HepG2 (cell line): ENCODE measurements around the gene KRT24. TPM values are rescaled to one million over a fixed set of nuclear protein-coding genes. Genes with fewer than 3 reads are reported as not detected.

ENCODE experiments used
- ATAC-seq: fragments of 200-7000 bp; cut with Tn5 transposase; 3 replicates; pipeline ENCODE4 v1.9.1; 2020; ENCODE audit warnings: mild to moderate bottlenecking, moderate library complexity
- BruUV-seq: library from RNA; stranded (reverse); fragments of 400-500 nt; replicated peaks from 2 replicates; lab custom pipeline; 2021; lab: Mats Ljungman, UMichigan
- CTCF ChIA-PET: fragments of 300-600 bp; formaldehyde crosslinking; extraction: SDS; loops from one replicate; lab custom pipeline; 2021; ENCODE audit warnings: low total read pairs, inconsistent platforms, low intra/inter-chr PET ratio; lab: Yijun Ruan, JAX
- POLR2A ChIA-PET: fragments of 350-600 bp; sonication (Branson Sonifier 250); formaldehyde crosslinking; loops from one replicate; lab custom pipeline; 2020; ENCODE audit warnings: antibody characterized with exemption, inconsistent platforms; lab: Yijun Ruan, JAX
- DNase-seq: peaks from one replicate; pipeline ENCODE4 v3.0.0-alpha.2; 2015; ENCODE audit warnings: low spot score
- FAIRE-seq: peaks from 3 replicates; lab custom pipeline; 2011; peaks lifted over from hg19 to GRCh38; lab: Jason Lieb, UNC
- H2AFZ ChIP-seq: one replicate; pipeline ENCODE4 v1.6.1; 2011; ENCODE audit warnings: low read length, inconsistent platforms
- H3K27ac ChIP-seq: fragments of 300-600 bp; 3 replicates; pipeline ENCODE4 v1.8.0; 2011; ENCODE audit warnings: mixed run types, mild to moderate bottlenecking, mixed read lengths, low read length, inconsistent platforms; ENCODE audit not compliant: insufficient read depth; ENCODE audit errors: extremely low read length
- H3K27me3 ChIP-seq, 2 experiments: fragments of 200-600 bp in 1 of 2; 2 replicates in 1 of 2; 3 replicates in 1 of 2; pipeline versions ENCODE4 v1.6.0 to v1.8.0; 2011; ENCODE audit warnings: low read length in 2 of 2, mild to moderate bottlenecking in 2 of 2, moderate library complexity in 2 of 2, inconsistent platforms in 1 of 2; ENCODE audit not compliant: insufficient read depth in 2 of 2, control insufficient read depth in 1 of 2
- H3K36me3 ChIP-seq, 2 experiments: fragments of 200-600 bp in 1 of 2; replicated peaks in 1 of 2; 2 replicates in 1 of 2; 3 replicates in 1 of 2; pipeline versions ENCODE4 v1.5.1 to v1.8.0; 2011; ENCODE audit warnings: low read length in 2 of 2, inconsistent platforms in 1 of 2; ENCODE audit not compliant: insufficient read depth in 2 of 2, control insufficient read depth in 1 of 2
- H3K4me1 ChIP-seq: 2 replicates; pipeline ENCODE4 v1.5.1; 2012; ENCODE audit warnings: low read length, inconsistent platforms; ENCODE audit not compliant: insufficient read depth
- H3K4me2 ChIP-seq: 2 replicates; pipeline ENCODE4 v1.6.0; 2011; ENCODE audit warnings: low read depth, low read length, inconsistent platforms
- H3K4me3 ChIP-seq, 3 experiments: fragments of 200-600 bp in 1 of 3; sonication (generic), shearing (Covaris generic) in 1 of 3; replicated peaks in 1 of 3; 2 replicates each; pipeline ENCODE4 v1.5.1; 2011 to 2016; ENCODE audit warnings: low read length in 3 of 3, inconsistent platforms in 2 of 3, low read depth in 2 of 3, mild to moderate bottlenecking in 2 of 3, control low read depth in 1 of 3, mixed read lengths in 1 of 3; ENCODE audit not compliant: insufficient read depth in 1 of 3
- H3K79me2 ChIP-seq: one replicate; pipeline ENCODE4 v1.6.1; 2011; ENCODE audit warnings: low read length, inconsistent platforms; ENCODE audit not compliant: insufficient read depth
- H3K9ac ChIP-seq: 2 replicates; pipeline ENCODE4 v1.6.0; 2011; ENCODE audit warnings: mild to moderate bottlenecking, low read depth, low read length, inconsistent platforms; ENCODE audit not compliant: insufficient read depth
- H3K9me3 ChIP-seq: 2 replicates; pipeline ENCODE4 v1.5.1; 2012; ENCODE audit warnings: mild to moderate bottlenecking, low read length
- H4K20me1 ChIP-seq: 2 replicates; pipeline ENCODE4 v1.6.0; 2011; ENCODE audit warnings: inconsistent platforms, mild to moderate bottlenecking, low read length, moderate library complexity; ENCODE audit not compliant: insufficient read depth
- AHR ChIP-seq: IDR thresholded peaks from 2 replicates; pipeline ENCODE4 v1.6.1; 2018; ENCODE audit warnings: missing genetic modification reagents, missing compliant biosample characterization
- ARNTL ChIP-seq: sonication (generic); formaldehyde crosslinking; IDR thresholded peaks from 2 replicates; pipeline ENCODE4 v1.4.0; 2020; ENCODE audit warnings: mild to moderate bottlenecking, missing genetic modification reagents
- DR1 ChIP-seq: sonication (generic); formaldehyde crosslinking; IDR thresholded peaks from 2 replicates; pipeline ENCODE4 v1.8.0; 2021; ENCODE audit warnings: mild to moderate bottlenecking, missing genetic modification reagents, inconsistent platforms
- FOXA1 ChIP-seq, 2 experiments: fragments of 450-650 bp in 1 of 2; sonication (generic) in 1 of 2; formaldehyde crosslinking in 1 of 2; IDR thresholded peaks; 2 replicates each; pipeline versions ENCODE4 v1.4.0 to v1.6.1; 2016 to 2020; ENCODE audit warnings: missing genetic modification reagents in 1 of 2
- GABPB1 ChIP-seq: IDR thresholded peaks from 2 replicates; pipeline ENCODE4 v1.6.1; 2016; ENCODE audit warnings: mild to moderate bottlenecking, missing genetic modification reagents, moderate library complexity, missing compliant biosample characterization
- IRX3 ChIP-seq: sonication (generic); formaldehyde crosslinking; IDR thresholded peaks from 2 replicates; pipeline ENCODE4 v1.8.1; 2023; ENCODE audit warnings: mild to moderate bottlenecking, low read depth, missing genetic modification reagents, borderline replicate concordance
- JUND ChIP-seq: sonication (generic); formaldehyde crosslinking; IDR thresholded peaks from 2 replicates; pipeline ENCODE4 v1.8.0; 2022; ENCODE audit warnings: mild to moderate bottlenecking, missing genetic modification reagents
- PATZ1 ChIP-seq: sonication (generic); formaldehyde crosslinking; IDR thresholded peaks from 2 replicates; pipeline ENCODE4 v1.4.0; 2020; ENCODE audit warnings: missing genetic modification reagents
- RBM39 ChIP-seq: fragments of 200-400 bp; formaldehyde crosslinking; IDR thresholded peaks from one replicate; pipeline ENCODE4 v1.6.1; 2018; ENCODE audit warnings: antibody characterized with exemption, mild to moderate bottlenecking, low read depth, low read length; ENCODE audit not compliant: poor library complexity, severe bottlenecking
- SATB2 ChIP-seq: sonication (generic); formaldehyde crosslinking; IDR thresholded peaks from 2 replicates; pipeline ENCODE4 v1.5.0; 2020; ENCODE audit warnings: missing genetic modification reagents
- SIX4 ChIP-seq: sonication (generic); formaldehyde crosslinking; IDR thresholded peaks from 2 replicates; pipeline ENCODE4 v1.4.0; 2020; ENCODE audit warnings: missing genetic modification reagents
- SNRNP70 ChIP-seq: fragments of 200-400 bp; formaldehyde crosslinking; IDR thresholded peaks from 2 replicates; pipeline ENCODE4 v1.6.1; 2017; ENCODE audit warnings: mild to moderate bottlenecking, low read depth, low read length, moderate library complexity
- TBX2 ChIP-seq: sonication (generic); formaldehyde crosslinking; IDR thresholded peaks from 2 replicates; pipeline ENCODE4 v1.5.0; 2020; ENCODE audit warnings: missing genetic modification reagents, mild to moderate bottlenecking, borderline replicate concordance
- ZNF280B ChIP-seq: sonication (generic); formaldehyde crosslinking; IDR thresholded peaks from 2 replicates; pipeline ENCODE4 v1.5.0; 2020; ENCODE audit warnings: missing genetic modification reagents, mild to moderate bottlenecking, borderline replicate concordance
- ZNF281 ChIP-seq: sonication (generic); formaldehyde crosslinking; IDR thresholded peaks from 2 replicates; pipeline ENCODE4 v1.4.0; 2020; ENCODE audit warnings: missing genetic modification reagents, borderline replicate concordance
- ZNF644 ChIP-seq: IDR thresholded peaks from 2 replicates; pipeline ENCODE4 v1.6.1; 2016; ENCODE audit warnings: low read depth
- ZNF770 ChIP-seq: sonication (generic); formaldehyde crosslinking; IDR thresholded peaks from 2 replicates; pipeline ENCODE4 v1.5.0; 2020; ENCODE audit warnings: mild to moderate bottlenecking, missing genetic modification reagents
- WGBS: methylation state at CpG from one replicate; pipeline ENCODE4 v1.1.6; 2017; ENCODE audit warnings: low lambda C conversion rate; 5-methylcytosine and 5-hydroxymethylcytosine counted together
- in situ Hi-C: cut with HindIII; loops from 2 replicates; pipeline ENCODE4 v1.10.0; 2017; ENCODE audit warnings: low pct_unique_long_range_greater_than_20kb; ENCODE audit not compliant: extremely low pct_ligation_motif_present
- intact Hi-C: fragments of 100-400 bp; cut with micrococcal nuclease; formaldehyde crosslinking; loops from one replicate; pipeline ENCODE4 v1.10.0; 2022; ENCODE audit not compliant: unreplicated experiment
- polyA plus RNA-seq, 8 experiments: library from polyadenylated mRNA; depleted of rRNA in 3 of 8; stranded (reverse) in 7 of 8; unstranded in 1 of 8; fragments of >200 nt; fragmentation: Illumina TruSeq in 4 of 8; extraction: Trizol in 4 of 8; gene quantifications; 2 replicates each; pipeline versions ENCODE4 v1.2.1 to v1.2.3, GENCODE V29; 2011 to 2016; ENCODE audit warnings: low read depth in 4 of 8, missing spikeins in 1 of 8, mixed read lengths in 1 of 8; ENCODE audit not compliant: insufficient read depth in 1 of 8
- total RNA-seq, 5 experiments: library from RNA; depleted of rRNA; stranded (reverse); fragments of >200 nt; fragmentation: Illumina TruSeq; extraction: Trizol; gene quantifications; 2 replicates each; pipeline ENCODE4 v1.2.3, GENCODE V29; 2016; ENCODE audit warnings: low read depth in 1 of 5

Gene KRT24
- total and polyA plus RNA-seq, 2 of the 13 experiments (the other 11 are each of a cell fraction or from before 2014, with no cell fraction given) = not detected

GRCh38 chr17:40717776-40718175 is 14.2 kb upstream of the KRT24 start:
- FAIRE-seq (no peak), ATAC-seq (no peak)
- Histone ChIP-seq H3K4me2 (no peak overlapping the region), H3K4me1 (no peaks in the 10 kb centered on the region), H3K36me3 (no peaks in the 10 kb centered on the region), H3K27ac (no peak overlapping the region), H3K27me3 (peaks cover 0 to 15% of the 10 kb centered on the region in 2 experiments; a peak in 4 of 5 replicates), H3K9me3 (no peaks in the 10 kb centered on the region), H4K20me1 (no peaks in the 10 kb centered on the region)
- intact Hi-C loops = no loop called here
- CTCF ChIA-PET = no interaction called here
- under 1% methylated on average over 3 of the region's 3 CpGs for WGBS
- in situ Hi-C loops = no loop called here
- no TSS peak for BruUV-seq
- TF ChIP-seq AHR = no peak
- no peak for TF ChIP-seq GABPB1 (CRISPR knock-in tag)
- TF ChIP-seq DR1 (CRISPR knock-in tag) = no peak
- TF ChIP-seq JUND (CRISPR knock-in tag) = no peak
- TF ChIP-seq IRX3 (CRISPR knock-in tag) = no peak
- no peak for TF ChIP-seq RBM39
- no peak for TF ChIP-seq SATB2 (CRISPR knock-in tag)
- TF ChIP-seq ZNF281 (CRISPR knock-in tag) = no peak
- TF ChIP-seq SNRNP70 = no peak
- TF ChIP-seq ZNF770 (CRISPR knock-in tag) = no peak
- no peak for TF ChIP-seq ZNF644 (CRISPR knock-in tag)
- no peak for TF ChIP-seq TBX2 (CRISPR knock-in tag)
- no peak for TF ChIP-seq PATZ1 (CRISPR knock-in tag)
- TF ChIP-seq FOXA1 (IDR thresholded peaks at IDR 0.05) = no peak
- TF ChIP-seq FOXA1 (CRISPR knock-in tag; IDR thresholded peaks at IDR 0.05) = no peak
- no peak for TF ChIP-seq ARNTL
- no peak for TF ChIP-seq ZNF280B
- no peak for TF ChIP-seq SIX4 (CRISPR knock-in tag)
- TF ChIP-seq, all 625 proteins: peak for 0
- POLR2A ChIA-PET = no interaction called here
- Histone ChIP-seq H3K4me3 (no peak overlapping the region), H2AFZ (no peak overlapping the region), H3K79me2 (no peaks in the 10 kb centered on the region), H3K9ac (no peak overlapping the region)
- no peak for DNase-seq
